GM12801 (cell line): Measurements from ENCODE around the gene SCPEP1.

ENCODE experiments used
- CTCF ChIP-seq: IDR thresholded peaks from one replicate; pipeline ENCODE4 v1.5.1; 2011; ENCODE audit warnings: control low read depth; ENCODE audit not compliant: insufficient read length; ENCODE audit errors: extremely low read depth

The SCPEP1 gene

GRCh38 chr17:57050306-57050705 lies 72.4 kb downstream of the SCPEP1 start:
- no peak for TF ChIP-seq CTCF

GRCh38 chr17:57051886-57052361 lies 74.0 kb downstream of the SCPEP1 start:
- no peak for TF ChIP-seq CTCF
